GM20000 (cell line): Measurements from ENCODE around the gene PRDM5.

ENCODE experiments used
- DNase-seq: peaks from one replicate; pipeline ENCODE4 v3.0.0; 2012; ENCODE audit warnings: low spot score
- CTCF ChIP-seq: IDR thresholded peaks from 2 replicates; pipeline ENCODE4 v1.5.1; 2012; ENCODE audit warnings: mild to moderate bottlenecking, control low read depth; ENCODE audit errors: extremely low read depth, missing control alignments

The PRDM5 gene

GRCh38 chr4:120870279-120870673 is 52.2 kb downstream of the PRDM5 start:
- TF ChIP-seq CTCF = no peak
- DNase-seq = no peak

- DNase-seq = no peak
- TF ChIP-seq CTCF = no peak
Measured at GRCh38 chr4:120869613-120870278, 52.8 kb downstream of the PRDM5 start.

GRCh38 chr4:120867506-120867905 is 55.0 kb downstream of the PRDM5 start:
- no peak for TF ChIP-seq CTCF

GRCh38 chr4:120865985-120866384 is 56.5 kb downstream of the PRDM5 start:
- no peak for DNase-seq

More at GRCh38 chr4:120867506-120867905, 55.0 kb downstream of the PRDM5 start:
- no peak for DNase-seq

GRCh38 chr4:120864969-120865368 is 57.6 kb downstream of the PRDM5 start:
- no peak for TF ChIP-seq CTCF
- no peak for DNase-seq

More at GRCh38 chr4:120865985-120866384, 56.5 kb downstream of the PRDM5 start:
- no peak for TF ChIP-seq CTCF

GRCh38 chr4:120862432-120862831 is 60.1 kb downstream of the PRDM5 start:
- TF ChIP-seq CTCF = no peak
- no peak for DNase-seq

GRCh38 chr4:120861852-120862251 is 60.7 kb downstream of the PRDM5 start:
- TF ChIP-seq CTCF = no peak
- no peak for DNase-seq
